OCI-LY1 (cell line): ENCODE data around the gene ARMC9.

Source experiments
- CTCF ChIP-seq: fragments of 200-600 bp; sonication (generic), shearing (Covaris generic); IDR thresholded peaks from 2 replicates; pipeline ENCODE4 v1.5.1; 2017; ENCODE audit warnings: mild to moderate bottlenecking, antibody characterized with exemption, low read length, moderate library complexity, mixed read lengths
- EZH2 ChIP-seq: fragments of 200-600 bp; sonication (generic), shearing (Covaris generic); IDR thresholded peaks from 2 replicates; pipeline ENCODE4 v1.8.0; 2017; ENCODE audit warnings: borderline replicate concordance, mixed run types, mild to moderate bottlenecking, antibody characterized with exemption, low read length, moderate library complexity, mixed read lengths

GRCh38 chr2:231380991-231381847 lies 182.8 kb downstream of the ARMC9 start:
- TF ChIP-seq CTCF (no peak), EZH2 (no peak)
